Measurements from ENCODE around the gene DNAJA4. TPM values are rescaled to one million over a fixed set of nuclear protein-coding genes. Genes with fewer than 3 reads are reported as not detected.

Gene DNAJA4
- total RNA-seq, 1 donor from 2014 or later = 26.5 TPM

- no peaks in the 10 kb centered on the region for H3K27me3 ChIP-seq
- no peaks in the 10 kb centered on the region for H3K9me3 ChIP-seq
- DNase-seq (ENCODE audit: extremely low spot score in 2 of 2) = no peak
- TF ChIP-seq POLR2A (IDR thresholded peaks at IDR 0.05) = no peak
- no peak for TF ChIP-seq CTCF (IDR thresholded peaks at IDR 0.05)
- no peak for TF ChIP-seq POLR2AphosphoS5 (IDR thresholded peaks at IDR 0.05; ENCODE audit: insufficient read depth in 1 of 2, low read depth in 1 of 2)
- H3K4me1 ChIP-seq = peaks cover 6% of the 10 kb centered on the region
- intact Hi-C loops (cut with DNase I) = no loop called here
- no peak overlapping the region for H3K27ac ChIP-seq
- H3K4me3 ChIP-seq = no peak overlapping the region
- no peaks in the 10 kb centered on the region for H3K36me3 ChIP-seq
These were observed 5.1 kb upstream of the DNAJA4 start for GRCh38 chr15:78259232-78259631.

GRCh38 chr15:78260489-78260888 is 3.9 kb upstream of the DNAJA4 start:
- H3K9me3 ChIP-seq = no peaks in the 10 kb centered on the region
- H3K27ac ChIP-seq = no peak overlapping the region
- TF ChIP-seq POLR2AphosphoS5 (IDR thresholded peaks at IDR 0.05; ENCODE audit: insufficient read depth in 1 of 2, low read depth in 1 of 2) (no peak), CTCF (IDR thresholded peaks at IDR 0.05) (no peak), POLR2A (IDR thresholded peaks at IDR 0.05) (no peak)
- DNase-seq (ENCODE audit: extremely low spot score in 2 of 2) = no peak
- H3K27me3 ChIP-seq = no peaks in the 10 kb centered on the region
- H3K4me1 ChIP-seq = peaks cover 12% of the 10 kb centered on the region
- no peak overlapping the region for H3K4me3 ChIP-seq
- H3K36me3 ChIP-seq = no peaks in the 10 kb centered on the region
- intact Hi-C loops (cut with DNase I) = no loop called here

GRCh38 chr15:78261062-78261461 is 3.3 kb upstream of the DNAJA4 start:
- H3K27ac ChIP-seq = no peak overlapping the region
- no peaks in the 10 kb centered on the region for H3K36me3 ChIP-seq
- intact Hi-C loops (cut with DNase I) = no loop called here
- TF ChIP-seq POLR2A (IDR thresholded peaks at IDR 0.05) = no peak
- no peak for TF ChIP-seq POLR2AphosphoS5 (IDR thresholded peaks at IDR 0.05; ENCODE audit: insufficient read depth in 1 of 2, low read depth in 1 of 2)
- no peak for DNase-seq (ENCODE audit: extremely low spot score in 2 of 2)
- H3K9me3 ChIP-seq = no peaks in the 10 kb centered on the region
- no peak overlapping the region for H3K4me3 ChIP-seq
- peaks cover 18% of the 10 kb centered on the region for H3K4me1 ChIP-seq
- no peaks in the 10 kb centered on the region for H3K27me3 ChIP-seq

- no peak overlapping the region for H3K4me3 ChIP-seq
- intact Hi-C loops (cut with DNase I) = no loop called here
- no peaks in the 10 kb centered on the region for H3K9me3 ChIP-seq
- H3K36me3 ChIP-seq = no peaks in the 10 kb centered on the region
- DNase-seq (ENCODE audit: extremely low spot score in 2 of 2) = no peak
- no peak for TF ChIP-seq POLR2A (IDR thresholded peaks at IDR 0.05)
- TF ChIP-seq CTCF (IDR thresholded peaks at IDR 0.05) = no peak
- no peak for TF ChIP-seq POLR2AphosphoS5 (IDR thresholded peaks at IDR 0.05; ENCODE audit: insufficient read depth in 1 of 2, low read depth in 1 of 2)
- peak overlapping the region; percentile 89 for H3K27ac ChIP-seq
- H3K4me1 ChIP-seq = peaks cover 27% of the 10 kb centered on the region
- no peaks in the 10 kb centered on the region for H3K27me3 ChIP-seq
These were observed 996 bp upstream of the DNAJA4 start for GRCh38 chr15:78263351-78263781.

GRCh38 chr15:78263907-78264303 is 457 bp upstream of the DNAJA4 start:
- peak overlapping the region; percentile 89 for H3K27ac ChIP-seq
- H3K36me3 ChIP-seq = no peaks in the 10 kb centered on the region
- H3K4me3 ChIP-seq = peak overlapping the region; percentile 56 to 59
- intact Hi-C loops (cut with DNase I) = no loop called here
- no peaks in the 10 kb centered on the region for H3K9me3 ChIP-seq
- TF ChIP-seq POLR2A (IDR thresholded peaks at IDR 0.05) = no peak
- TF ChIP-seq CTCF (IDR thresholded peaks at IDR 0.05) = no peak
- no peak for TF ChIP-seq POLR2AphosphoS5 (IDR thresholded peaks at IDR 0.05; ENCODE audit: insufficient read depth in 1 of 2, low read depth in 1 of 2)
- no peaks in the 10 kb centered on the region for H3K27me3 ChIP-seq
- no peak for DNase-seq (ENCODE audit: extremely low spot score in 2 of 2)
- peaks cover 27% of the 10 kb centered on the region for H3K4me1 ChIP-seq

Data from vagina (tissue), 2 donors.